Mammary epithelial cell (primary cell): ENCODE data around the gene MRPS5.

Experiments used
- CTCF ChIP-seq, 2 donors: IDR thresholded peaks in 1 of 2; conservative IDR thresholded peaks in 1 of 2; 2 replicates each; pipeline ENCODE4 v1.5.1; 2011 to 2012; ENCODE audit warnings: inconsistent platforms in 2 of 2, low read length in 2 of 2, mild to moderate bottlenecking in 2 of 2, control low read depth in 1 of 2, low read depth in 1 of 2; ENCODE audit not compliant: insufficient read depth in 1 of 2; ENCODE audit errors: extremely low read depth in 1 of 2
- EZH2 ChIP-seq: IDR thresholded peaks from 2 replicates; pipeline ENCODE4 v1.6.1; 2012; ENCODE audit warnings: low read length, inconsistent platforms, borderline replicate concordance

GRCh38 chr2:95113464-95113863, 8.1 kb downstream of the MRPS5 start:
- TF ChIP-seq CTCF (conservative IDR thresholded peaks at IDR 0.05 in 1 of 2, IDR thresholded peaks at IDR 0.05 in 1 of 2; ENCODE audit: extremely low read depth in 1 of 2, insufficient read depth in 1 of 2, low read depth in 1 of 2, low read length in 2 of 2) = no peak
- TF ChIP-seq EZH2 = no peak
